Limb (tissue), 2 donors: ENCODE data around the gene TBXAS1.

Experiments
- DNase-seq, 2 donors: peaks; one replicate each; pipeline ENCODE4 v3.0.0-alpha.2; 2016; ENCODE audit errors: extremely low spot score in 2 of 2

Gene TBXAS1

DNA sequence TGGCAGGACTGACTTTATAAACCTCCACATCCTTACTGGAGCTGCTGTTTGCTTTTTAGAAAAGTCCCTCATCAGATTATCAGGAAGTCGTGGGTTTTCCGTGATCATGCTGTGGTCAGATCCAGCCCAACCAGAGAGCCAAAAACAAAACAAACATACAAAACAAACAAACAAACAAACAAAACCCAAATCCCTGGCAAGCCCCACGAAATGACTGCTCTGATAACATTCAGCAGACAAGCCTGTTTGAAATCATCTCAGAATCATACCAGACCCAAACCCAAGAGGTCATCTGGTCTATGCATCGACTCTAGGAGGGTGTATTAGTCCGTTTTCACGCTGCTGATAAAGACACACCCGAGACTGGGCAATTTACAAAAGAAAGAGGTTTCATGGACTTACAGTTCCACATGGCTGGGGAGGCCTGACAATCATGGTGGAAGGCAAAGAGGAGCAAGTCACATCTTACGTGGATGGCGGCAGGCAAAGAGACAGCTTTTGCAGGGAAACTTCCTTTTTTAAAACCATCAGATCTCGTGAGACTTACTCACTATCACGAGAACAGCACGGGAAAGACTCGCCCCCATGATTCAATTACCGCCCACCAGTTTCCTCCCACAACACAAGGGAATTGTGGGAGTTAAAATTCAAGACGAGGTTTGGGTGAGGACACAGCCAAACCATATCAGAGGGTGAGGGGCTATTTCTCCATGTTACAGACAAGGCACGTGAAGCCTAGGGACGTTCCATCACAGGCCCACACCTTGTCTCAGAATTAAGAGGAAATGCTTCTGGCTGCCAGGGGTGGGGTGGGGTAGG, 148.0 kb downstream of the TBXAS1 start:
- no peak for DNase-seq

DNA sequence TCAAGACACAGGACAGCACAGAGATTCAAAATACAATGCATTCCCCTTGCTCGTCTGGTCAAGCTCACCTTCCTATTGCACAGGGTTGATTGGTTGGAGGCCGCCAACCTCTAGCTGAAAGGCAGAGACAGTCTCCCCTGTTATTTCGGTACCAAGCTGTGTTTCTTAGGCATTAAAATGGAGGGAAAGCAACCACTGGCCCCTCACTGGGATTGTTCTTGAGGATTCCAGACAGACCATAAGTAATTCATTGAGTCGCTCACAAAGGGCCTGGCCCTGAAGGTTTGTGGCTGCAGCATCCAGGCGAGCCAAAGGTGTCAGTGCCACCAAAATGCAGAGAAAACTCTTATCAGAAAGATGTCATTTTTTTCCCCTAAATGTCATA, 152.4 kb downstream of the TBXAS1 start:
- DNase-seq = no peak

DNA sequence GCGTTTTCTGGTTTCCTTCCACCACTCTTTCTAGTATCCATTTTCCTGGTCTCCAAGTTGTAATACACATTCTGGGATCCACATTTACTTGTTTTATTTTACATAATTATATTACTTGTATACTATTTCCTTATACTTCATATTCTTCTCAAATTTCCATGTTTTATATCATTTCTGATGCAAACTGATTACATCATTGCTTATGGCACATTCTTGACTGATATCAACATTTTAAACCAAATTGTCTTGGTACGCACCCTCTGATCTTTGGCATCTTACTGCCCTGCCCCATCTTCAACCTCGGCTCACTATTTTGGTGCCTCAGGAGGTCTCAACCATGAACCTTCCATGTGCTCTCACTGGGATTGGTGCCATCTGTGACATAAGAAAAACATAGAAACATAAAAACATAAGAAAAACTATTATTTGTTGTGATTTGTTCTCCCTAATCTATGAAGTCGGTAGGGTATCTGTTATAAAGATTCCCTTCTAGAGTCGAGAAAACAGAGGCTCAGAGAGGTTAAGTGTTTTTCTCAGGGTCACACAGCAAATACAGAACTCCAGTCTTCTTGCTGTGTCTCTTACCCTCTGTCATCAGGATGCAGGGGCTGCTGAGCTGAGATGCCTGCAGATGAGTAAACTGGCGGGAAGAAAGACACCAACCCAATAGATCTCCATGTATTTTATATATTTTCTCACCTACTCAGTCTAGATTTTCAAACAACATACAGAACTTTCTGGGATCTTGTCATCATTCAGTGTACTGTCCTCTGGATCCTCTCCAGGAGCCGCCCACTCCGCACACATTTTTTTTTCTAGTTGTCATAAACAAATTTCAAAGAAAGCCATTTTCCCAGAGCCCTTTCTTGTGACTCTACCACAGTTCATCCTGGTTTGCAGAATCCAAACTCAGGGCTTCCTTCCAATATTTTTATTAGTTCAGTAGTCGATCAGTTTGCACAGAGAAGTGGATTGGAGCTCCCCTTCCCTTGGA, 154.2 kb downstream of the TBXAS1 start:
- no peak for DNase-seq

DNA sequence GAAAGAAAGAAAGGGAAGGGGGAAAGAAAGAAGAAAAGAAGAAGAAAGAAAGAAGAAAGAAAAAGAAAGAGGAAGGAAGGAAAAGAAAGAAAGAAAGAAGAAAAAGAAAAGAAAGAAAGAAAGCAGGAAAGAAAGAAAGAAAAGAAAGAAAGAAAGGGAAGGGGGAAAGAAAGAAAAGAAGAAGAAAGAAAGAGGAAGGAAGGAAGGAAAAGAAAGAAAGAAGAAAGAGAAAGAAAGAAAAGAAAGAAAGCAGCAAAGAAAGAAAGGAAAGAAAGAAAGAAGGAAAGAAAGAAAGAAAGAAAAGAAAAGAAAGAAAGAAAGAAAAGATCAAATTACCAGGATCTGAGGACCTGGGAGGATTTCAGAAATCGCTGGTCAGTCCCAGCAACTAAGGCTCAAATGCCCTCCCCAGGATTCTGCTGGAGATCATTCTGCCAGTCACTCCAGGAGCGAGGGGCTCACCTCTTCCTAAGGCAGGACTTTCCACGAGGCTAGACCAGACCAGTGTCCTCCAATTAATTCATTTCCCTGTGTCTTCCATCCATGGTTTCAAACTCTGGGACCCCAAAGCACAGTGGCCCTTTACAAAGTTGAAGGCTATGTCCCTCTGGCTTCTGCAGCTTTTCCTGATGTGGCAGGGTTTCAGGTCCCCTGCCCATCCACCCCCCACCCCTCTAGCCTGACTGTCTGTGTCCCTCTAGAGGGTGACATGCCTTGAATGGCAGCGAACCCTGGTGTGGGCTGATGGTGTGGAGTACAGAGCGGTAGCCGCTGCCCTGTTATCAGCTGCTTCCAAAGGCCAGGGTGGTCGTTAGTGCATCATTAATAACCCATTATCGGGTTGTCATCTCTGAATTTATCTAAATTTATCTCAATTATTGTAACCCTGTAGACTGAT, 155.8 kb downstream of the TBXAS1 start:
- DNase-seq = no peak

DNA sequence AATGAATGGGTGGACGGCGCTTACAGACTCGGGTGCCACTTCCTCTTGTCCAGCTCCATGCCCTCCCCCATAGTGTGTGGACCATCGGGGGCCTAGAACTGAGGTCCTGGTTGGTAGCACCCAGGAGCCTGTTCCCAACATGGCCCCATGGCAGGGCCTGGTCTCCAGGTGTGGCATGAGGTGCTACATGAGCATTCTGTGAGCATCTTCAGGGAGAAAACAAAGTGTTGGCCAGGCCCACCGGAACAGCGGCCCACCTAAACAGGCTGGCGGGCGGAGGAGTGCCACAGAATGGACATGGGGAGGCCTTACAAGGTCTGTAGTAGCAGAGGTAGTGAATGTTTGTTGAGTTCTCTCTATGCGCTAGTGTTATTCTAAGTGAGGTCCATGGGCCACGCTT, 156.7 kb downstream of the TBXAS1 start:
- DNase-seq = no peak

DNA sequence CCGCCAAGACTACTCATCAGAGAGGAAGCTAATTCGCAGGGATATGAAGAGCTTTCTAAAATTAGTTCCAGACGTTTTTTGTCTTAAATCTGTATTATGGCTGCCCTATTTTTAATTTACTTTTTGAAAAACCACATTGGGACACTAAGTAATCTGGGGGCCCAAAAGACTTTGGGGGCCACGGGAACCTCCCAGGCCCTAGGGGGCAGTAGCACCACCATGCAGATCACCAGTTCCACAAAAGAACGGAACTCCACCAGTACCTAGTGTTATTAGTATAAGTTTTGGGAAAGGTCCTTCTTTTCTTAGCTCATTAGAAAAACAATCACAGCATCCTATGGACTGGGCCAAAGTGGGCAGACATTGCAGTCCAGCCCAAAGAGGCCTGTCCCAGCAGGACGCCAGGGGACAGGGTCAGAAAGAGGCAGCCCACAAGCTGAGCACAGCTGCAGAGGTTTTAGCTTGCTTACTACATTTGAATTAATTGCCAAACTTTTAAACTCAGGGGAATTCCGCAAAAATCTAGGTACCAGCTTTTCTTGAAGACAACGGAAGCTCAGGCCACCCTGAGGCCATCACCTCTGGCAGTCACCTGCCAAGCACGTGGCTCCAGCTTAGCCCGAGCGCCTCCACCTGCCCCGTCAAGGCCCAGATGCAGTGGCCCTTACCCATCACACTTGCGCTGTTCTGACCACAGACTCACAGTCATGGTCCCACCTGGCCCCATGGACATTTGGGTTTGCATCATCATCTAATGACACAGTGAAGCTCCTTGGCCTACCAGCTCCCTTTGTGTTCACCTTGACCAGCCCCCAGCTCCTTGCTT, 158.8 kb downstream of the TBXAS1 start:
- DNase-seq = no peak

DNA sequence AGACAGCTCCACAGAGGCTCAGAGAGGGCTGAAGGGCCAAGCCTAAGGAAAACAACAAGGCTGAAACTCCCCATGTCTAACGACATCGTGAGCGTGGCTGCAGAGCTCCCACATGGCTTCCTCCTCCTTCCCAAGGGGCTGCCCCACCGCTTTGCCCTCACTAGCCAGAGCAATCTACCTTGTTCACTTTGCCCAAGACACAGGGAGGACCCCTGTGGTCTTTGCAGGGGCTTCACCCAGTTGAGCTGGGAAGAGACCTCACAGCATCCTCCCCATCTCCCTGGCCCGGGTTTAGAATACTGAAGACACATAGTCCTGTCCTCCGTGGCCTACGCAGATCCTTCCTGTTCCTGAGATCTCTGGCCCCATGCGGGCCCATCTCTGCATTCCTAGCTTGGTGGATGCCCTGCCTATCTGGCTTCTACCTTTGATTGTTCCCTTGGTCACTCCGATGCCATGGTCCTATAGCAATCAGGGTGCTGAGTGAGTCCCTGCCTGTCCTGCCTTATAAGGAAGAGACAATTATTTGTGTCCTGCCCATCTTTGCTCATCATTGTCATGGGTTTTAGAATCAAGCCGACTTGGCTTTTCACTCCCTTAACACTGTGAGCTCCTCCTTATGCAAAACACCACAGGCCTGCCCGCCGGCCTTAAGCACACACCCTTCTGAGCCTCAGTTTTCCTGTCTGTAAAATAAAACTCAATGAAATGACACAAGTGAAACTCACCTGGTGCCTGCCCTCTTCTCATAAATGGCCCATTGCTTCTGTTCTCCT, 160.5 kb downstream of the TBXAS1 start:
- DNase-seq = no peak

DNA sequence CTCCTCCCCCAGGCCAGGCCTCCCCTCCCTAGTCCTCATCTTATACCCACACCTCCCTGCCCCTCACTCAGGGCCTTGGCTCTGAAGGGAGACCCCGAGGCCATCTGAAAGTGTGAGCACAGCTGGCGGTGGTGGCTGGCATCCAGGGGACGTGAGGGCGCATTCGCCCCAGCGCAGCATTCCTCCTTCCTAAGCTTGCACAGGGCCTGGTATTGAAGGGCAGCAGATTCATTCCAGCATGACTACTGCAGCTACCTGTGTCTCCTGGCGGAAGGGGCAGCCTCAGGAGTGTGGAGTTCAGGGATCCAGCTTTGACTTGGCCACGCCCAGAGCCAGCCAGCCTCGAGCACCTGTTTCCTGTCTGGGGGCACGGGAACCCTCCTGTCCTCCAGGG, 161.1 kb downstream of the TBXAS1 start:
- DNase-seq = no peak

DNA sequence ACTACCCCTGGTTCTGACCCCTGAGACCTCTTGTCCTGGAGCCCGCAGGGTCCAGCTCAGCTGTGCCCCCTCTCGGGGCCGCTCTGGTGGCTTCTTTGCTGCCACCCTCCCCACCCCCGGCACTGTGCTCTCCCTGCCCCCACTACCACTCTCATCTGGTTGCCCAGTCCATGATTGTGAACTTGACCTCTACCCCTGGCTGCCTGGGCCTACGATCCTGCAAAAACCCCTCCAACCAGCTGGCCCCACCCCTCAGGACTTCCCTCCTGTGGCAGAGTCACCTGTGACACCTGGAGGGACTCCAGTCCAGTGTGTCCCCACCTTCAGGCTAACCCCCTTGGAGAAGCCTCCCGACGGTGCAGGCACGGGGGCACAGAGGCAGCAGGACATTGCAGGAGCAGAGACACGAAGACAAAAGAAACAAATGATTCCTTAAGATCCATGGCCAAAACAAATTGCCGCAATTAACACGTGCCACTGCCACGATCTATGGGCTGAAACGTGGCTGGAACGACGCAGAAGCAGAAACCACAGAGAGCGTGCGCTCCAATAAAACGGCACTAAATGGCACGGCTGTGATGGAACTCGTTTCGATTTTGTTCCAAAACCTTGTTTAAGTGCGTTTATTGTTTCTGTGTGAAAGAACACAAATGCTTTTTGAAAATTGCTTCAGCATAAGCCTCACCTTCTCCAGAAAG, 161.7 kb downstream of the TBXAS1 start:
- no peak for DNase-seq

DNA sequence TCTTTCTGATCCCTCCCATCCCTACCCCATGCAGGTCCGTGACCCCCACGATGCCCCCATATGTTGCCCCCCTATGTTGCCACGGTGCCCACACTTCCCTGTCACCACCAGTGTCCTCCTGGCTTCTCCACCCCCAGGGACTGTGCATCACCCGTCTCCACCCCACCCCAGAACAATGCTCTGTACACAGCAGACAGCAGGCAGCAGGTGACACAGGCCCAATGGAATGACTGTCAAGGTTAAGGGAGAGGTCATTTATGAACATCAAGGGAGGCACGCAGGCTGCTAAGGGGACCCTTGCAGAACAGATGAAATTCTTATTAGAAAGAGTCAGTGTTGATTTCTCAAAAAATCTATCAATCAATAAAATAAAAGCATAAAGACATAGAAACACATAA, 162.2 kb downstream of the TBXAS1 start:
- no peak for DNase-seq

DNA sequence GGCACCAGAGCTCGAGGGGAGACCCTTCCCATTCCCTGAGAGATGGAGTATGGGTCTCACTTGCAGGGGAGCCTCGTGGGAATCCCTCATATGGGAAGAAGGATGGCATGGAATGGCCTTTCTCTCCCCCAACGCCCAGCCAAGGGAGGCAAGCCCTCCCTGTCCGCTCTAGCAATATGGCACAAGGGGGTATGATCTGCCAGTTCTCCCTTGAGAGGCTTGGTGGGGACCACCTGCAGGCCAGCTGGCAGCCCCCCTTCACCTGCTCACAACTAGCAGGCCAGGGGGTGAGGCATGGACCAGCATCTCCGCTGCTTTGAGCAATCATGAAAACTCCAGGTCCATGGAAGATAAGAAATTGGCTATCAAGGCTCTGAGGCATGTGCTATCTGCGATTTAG, 162.8 kb downstream of the TBXAS1 start:
- no peak for DNase-seq

DNA sequence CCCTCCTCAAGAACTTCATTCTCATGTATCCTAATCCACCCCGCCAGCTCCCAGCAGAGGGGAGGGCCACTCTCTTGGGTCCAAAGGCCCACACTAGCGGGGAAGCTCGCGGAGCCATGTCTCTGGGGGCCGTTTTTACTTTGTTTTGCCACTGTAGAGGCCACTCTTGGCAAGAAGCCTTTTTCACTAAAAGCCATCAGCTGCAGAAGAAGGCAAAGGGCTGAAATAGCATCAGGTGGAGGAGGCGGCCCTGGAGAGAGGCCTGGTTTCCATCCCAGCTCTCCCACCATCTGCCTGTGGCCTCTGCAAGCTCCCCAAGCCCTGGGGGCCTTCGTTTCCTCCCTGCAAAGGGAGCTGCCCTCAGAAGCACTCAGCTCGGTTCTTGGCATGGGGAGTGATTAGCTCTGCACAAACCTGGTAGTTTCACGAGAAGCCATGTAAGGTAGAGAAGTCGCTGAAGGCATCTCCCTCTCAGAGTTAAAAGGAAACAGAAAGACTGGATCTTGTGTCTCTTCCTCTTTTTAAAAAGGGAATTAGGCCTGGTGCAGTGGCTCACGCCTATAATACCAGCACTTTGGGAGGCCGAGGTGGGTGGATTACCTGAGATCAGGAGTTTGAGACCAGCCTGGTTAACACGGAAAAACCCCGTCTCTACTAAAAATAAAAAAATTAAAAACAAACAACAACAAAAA, 163.4 kb downstream of the TBXAS1 start:
- no peak for DNase-seq

DNA sequence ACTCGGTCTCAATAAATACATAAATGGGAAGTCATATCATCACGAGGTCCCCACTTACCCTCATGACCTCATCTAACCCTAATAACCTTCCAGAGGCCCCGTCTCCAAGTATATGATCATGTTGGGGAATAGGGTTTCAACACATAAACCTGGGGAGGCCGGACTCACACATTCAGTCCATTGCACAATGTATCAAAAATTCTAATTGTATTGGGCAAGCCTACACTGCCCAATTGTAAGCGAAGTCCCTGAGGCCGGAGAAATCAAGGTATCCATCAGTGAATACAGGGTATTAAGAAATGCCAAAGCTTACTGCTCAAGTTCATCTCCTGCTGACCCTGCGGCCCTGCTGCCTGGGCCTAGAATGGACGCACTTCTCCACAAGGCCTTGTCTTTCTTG, 164.1 kb downstream of the TBXAS1 start:
- no peak for DNase-seq

DNA sequence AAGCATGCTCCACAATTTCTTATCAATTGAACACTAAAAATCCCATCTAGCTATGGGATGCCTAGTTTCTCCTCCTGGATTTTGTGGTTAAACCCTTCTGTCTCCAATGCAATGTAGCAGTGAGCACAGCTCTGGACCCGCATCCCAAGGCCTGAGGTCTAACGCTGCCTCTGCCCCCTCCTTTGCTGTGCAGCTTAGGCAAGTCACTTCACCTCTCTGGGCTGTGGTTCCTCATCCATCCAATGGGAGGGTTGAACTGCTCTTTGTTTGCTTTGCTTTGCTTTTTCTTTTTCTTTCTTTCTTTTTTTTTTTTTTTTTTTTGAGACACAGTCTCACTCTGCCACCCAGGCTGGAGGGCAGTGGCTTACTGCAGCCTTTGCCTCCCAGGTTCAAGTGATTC, 164.5 kb downstream of the TBXAS1 start:
- no peak for DNase-seq

DNA sequence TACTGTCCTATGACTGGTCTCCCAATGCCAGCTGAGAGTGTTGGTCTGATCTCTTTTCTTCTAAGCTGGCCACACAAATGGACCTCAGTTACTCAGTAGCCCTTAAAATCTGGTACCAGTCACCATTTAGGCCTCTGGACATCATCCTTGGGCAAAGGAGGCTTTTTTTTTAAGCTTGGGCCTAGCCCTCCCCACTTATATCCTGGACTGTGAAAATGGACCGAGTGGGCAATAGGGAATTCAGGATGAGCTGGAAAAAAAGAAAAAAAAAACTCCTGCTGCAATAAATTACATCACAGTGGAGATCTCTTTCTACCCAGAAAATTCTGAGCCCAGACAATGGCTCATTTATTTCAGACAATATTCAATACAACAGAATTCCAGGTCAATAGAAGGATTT, 165.3 kb downstream of the TBXAS1 start:
- DNase-seq = no peak

DNA sequence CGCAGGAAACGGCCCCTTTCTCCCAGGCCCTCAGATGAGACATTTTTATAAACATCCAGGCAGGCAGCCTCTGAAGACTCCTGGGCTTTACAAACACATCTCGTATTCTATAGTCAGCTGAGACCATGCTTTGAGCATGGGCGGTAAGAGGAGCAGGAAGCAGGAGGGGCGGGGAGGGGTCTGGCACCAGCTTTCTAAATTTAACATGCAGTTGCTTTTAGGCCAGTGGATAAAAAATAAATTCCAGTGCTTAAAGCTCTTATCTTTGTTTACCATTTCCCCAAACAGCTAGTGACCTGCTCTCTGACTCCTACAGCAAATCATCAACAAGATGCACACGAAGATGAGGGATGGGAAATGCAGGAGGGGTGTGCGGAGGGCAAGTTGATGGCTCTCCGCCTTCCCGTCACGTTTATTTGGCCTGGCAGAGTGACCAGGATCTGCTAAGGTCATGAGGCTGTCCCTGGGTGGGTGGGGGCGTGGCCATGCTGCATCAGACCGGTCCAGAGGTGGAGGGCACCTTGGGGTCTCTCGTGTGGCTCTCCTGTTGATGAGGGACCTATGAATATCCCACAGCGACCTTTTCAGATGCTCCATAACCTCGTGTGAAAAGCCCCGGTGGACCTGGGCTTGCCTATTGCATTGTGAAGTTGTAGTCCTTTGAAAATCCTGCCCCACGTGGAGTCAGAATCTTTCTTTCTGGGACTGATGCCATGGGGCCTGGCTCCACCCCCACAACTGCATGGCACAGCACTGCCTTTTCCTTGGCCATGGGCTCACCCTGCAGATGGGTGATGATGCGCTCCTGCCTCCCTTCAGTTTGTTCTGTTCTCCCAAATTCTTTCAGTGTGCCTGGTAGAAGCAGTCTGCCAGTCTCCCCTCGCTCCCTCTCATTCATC, 166.2 kb downstream of the TBXAS1 start:
- DNase-seq = peak in 1 of 2 donors; percentile 26

DNA sequence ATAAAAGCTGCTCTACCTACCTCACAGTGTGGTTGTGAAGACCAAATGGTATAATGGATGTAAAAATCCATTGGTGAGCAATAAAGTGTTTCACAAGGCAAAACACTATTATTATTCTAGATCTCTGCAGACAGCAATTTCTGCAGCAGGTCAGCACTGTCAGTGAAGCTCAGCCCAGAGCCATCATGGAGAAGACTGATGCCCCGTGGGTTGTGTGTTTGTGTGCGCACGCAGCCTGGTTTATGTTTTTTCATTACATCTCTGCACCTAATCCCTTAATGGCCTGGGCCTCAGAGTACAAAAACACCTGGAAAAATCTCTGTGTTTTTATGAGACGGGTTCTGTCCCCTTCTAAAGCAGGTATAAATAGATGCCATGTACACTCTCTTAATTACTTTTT, 169.5 kb downstream of the TBXAS1 start:
- DNase-seq = no peak

DNA sequence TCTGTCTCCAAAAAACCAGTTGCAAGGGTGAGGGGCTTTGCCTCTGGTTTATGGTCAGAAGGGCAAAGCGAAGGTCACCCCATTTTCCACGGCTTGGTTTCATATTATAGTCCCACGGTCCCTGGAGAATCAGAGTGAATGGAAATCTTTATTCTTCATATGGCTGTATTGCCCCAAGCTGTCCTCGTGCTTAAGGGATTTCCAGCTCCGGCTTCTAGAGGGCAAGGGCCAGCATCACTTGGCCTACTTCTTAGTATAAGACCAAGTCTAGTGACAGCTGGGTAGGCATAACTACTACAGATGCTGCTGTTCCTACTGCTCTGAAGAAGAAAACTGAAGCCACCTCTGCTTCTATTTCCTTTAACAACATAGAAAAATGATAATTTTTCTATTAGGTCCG, 170.5 kb downstream of the TBXAS1 start:
- no peak for DNase-seq
